HG03139 (cell line): ENCODE results near the gene PDZD7.

Source experiments
- ATAC-seq: cut with Tn5 transposase; IDR thresholded peaks from one replicate; pipeline ENCODE4 v1.9.1; 2021; ENCODE audit not compliant: unreplicated experiment

The PDZD7 gene

DNA sequence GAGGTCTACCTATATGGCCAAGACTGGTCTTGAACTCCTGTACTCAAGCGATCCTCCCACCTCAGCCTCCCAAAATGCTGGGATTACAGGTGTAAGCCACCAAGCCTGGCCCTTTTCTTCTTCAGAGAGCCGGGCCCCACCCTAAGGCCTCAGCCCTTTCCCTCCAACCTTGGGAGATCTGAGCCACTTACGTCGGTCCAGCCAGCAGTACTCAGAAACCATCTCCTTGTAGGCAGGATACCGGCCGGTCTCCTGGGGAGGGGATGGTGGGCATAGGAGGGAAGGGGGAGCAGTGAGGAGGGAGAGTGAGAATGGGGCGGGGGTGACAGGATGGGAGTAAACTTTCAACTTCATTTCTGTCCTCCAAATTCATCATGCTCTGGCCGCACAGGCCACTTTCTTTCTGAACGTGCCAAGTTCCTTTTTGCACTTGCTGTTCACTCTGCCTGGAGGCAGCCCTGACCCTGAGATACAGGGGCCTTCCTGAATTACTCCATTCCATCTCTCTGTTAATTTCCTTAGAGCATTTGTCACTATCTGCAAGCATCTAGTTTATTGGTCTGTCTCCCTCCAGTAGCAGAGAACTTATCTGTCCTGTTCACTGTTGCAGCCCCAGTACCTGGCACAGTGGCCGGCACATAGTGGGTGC lies 10.4 kb downstream of the PDZD7 start:
- no peak for ATAC-seq

DNA sequence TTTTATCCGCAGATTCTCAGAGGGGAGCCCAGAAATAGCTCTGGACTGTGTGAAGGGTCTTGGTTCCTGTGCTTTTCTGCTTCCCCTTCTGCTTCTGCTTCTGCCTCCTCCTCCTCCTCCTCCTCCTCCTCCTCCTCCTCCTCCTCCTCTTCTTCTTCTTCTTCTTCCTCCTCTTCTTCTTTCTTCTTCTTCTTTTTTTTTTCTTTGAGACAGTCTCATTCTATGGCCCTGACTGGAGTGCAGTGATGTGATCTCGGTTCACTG lies 11.6 kb downstream of the PDZD7 start:
- ATAC-seq, result no peak

GRCh38 chr10:101018600-101019439 lies 12.1 kb downstream of the PDZD7 start:
- no peak for ATAC-seq

- ATAC-seq, result no peak
Observed at GRCh38 chr10:101018118-101018599, 12.8 kb downstream of the PDZD7 start.

- no peak for ATAC-seq
Observed at GRCh38 chr10:101016814-101017213, 14.1 kb downstream of the PDZD7 start.

DNA sequence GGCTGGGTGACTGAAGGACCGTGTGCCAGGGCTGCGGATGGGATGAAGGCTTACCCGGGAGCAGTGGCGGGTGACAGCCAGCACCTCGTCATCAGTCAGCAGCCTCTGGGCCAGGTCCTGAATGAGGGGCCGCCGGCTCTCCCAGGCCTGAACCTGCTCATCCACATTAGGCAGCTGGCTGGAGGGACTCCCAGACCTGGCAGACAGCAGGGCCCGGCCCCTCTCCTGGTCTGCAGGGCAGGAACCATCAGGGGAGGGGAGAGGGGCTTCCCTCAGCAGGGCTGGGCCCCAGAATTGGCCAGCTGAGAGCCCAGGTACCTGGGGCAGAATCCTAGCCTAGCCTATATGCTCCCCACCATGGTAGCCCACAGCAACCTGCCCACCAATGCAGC lies 15.4 kb downstream of the PDZD7 start:
- no peak for ATAC-seq

DNA sequence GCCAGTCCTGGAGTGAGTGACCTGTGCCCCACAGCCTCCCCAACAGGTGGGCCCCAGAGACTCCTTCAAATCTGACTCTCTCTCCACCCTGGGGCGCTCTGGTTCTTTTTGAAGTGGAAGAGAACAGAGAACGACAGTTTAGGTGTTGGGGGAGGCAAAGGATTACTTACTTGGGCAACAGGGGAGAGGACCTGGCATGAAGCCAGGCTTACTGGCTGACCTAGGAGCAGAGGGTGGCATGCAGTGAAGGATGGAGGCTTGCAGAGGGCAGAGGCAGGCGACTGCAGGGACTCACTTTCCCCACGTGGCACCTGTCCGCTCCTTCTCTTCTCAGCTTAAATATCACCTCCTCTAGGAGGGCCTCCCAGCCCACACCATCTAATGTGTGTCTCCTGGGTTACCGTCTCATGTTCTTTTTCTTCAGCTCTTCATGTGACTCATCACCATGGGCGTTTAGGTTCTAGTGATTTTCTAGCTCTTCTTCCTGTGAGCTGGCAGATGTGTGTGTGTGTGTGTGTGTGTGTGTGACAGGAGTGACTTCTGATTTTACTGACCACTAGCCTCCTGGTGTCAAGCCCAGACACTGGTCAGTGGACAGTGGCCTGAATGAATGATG lies 15.9 kb downstream of the PDZD7 start:
- no peak for ATAC-seq

GRCh38 chr10:101014230-101014884 lies 16.6 kb downstream of the PDZD7 start:
- ATAC-seq, result no peak

- no peak for ATAC-seq
Observed at GRCh38 chr10:101013365-101013825, 17.5 kb downstream of the PDZD7 start.

DNA sequence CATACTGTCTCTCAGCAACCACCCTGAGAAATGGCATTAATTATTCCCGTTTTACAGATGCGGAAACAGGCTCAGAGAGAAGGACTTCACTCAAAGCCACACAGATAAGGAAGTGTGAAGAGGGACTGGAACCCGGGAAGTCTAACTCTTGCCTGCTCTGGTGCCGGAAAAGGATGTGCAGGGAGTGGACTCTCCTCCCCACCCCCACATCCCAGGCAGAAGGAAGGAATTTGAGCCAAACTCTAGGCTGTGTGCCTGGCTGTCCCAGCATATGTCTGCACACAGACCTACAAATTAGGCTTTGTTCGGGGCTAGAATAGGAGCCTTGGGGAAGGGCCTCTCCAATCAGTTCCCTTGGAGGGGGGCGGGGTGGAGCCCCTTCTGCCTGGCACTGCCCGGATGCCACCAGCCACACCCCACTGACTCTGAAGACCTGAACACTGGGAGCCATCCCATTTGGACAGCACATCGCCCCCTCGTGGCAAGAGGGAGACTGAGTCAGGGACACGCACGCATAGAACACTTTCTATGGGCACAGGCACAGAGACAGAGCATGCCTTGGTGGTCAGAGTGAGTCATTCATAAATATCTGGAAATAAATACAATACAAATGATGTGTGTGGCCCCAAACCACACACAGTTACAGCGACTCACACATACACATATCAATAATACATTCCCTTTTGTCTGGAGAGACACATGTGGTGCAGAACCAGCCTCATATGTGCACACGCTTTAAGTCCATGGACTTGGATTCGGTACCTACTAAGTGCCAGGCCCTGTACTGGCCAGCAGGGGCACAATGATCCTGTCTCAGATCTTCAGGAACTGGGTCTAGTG lies 18.2 kb downstream of the PDZD7 start:
- no peak for ATAC-seq

DNA sequence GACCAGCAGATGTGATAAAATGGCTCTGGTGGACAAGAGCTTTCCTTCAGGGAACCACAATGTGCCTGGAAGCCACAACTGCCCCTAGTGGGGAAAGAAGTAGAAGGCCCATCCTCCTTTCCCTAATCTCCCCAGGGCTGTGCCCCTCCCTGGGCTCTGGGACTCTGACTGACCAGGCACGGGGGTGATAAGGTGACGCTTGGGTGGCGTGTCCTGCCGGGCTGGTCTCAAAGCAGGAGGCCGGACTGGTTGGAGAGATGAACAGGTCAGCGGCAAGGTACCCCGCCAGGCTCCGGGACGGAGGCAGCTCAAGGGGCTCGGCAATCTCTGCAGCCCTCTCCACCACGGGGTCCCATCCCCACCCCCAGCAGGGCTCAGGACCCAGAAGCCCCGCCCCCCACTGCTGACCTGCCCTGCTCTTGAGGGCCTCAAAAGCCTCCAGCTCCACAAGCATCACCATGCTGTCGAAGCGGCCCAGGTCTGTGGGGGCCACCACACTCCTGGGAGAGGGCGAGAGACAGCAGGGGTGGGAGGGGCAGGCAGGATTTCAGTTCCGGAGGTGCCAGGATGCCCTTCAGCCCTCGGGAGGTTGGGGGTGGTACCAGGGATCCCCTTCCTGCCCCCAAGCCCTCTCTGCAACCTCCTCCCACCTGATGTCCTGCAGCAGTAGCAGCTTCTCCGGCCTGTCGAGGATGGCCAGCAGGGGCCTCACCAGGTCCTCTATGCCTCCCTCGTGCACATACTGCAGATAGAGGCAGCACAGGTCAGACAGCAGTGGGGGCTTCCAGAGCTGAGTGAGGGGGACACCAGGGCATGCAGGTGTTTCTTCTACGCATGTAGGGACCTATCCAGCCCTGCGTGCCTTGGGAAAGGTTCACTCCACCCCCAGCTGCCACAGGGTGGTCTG lies 19.2 kb downstream of the PDZD7 start:
- ATAC-seq, result no peak

- no peak for ATAC-seq
Observed at GRCh38 chr10:101010329-101010728, 20.6 kb downstream of the PDZD7 start.

- ATAC-seq, result no peak
Observed at GRCh38 chr10:101008823-101009423, 22.0 kb downstream of the PDZD7 start.

- ATAC-seq, result no peak
Observed at GRCh38 chr10:101007915-101008822, 22.8 kb downstream of the PDZD7 start.

GRCh38 chr10:101007099-101007711 lies 23.7 kb downstream of the PDZD7 start:
- ATAC-seq, result no peak

DNA sequence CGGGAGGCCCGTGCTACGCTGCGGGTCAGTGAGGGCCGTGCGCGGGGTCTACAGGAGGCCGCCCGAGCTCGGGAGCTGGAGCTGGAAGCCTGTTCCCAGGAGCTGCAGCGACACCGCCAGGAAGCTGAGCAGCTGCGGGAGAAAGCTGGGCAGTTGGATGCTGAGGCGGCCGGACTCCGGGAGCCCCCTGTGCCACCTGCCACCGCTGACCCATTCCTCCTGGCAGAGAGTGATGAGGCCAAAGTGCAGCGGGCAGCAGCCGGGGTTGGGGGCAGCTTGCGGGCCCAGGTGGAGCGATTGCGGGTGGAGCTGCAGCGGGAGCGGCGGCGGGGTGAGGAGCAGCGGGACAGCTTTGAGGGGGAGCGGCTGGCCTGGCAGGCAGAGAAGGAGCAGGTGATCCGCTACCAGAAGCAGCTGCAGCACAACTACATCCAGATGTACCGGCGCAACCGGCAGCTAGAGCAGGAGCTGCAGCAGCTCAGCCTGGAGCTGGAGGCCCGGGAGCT lies 24.3 kb downstream of the PDZD7 start:
- ATAC-seq, result no peak

DNA sequence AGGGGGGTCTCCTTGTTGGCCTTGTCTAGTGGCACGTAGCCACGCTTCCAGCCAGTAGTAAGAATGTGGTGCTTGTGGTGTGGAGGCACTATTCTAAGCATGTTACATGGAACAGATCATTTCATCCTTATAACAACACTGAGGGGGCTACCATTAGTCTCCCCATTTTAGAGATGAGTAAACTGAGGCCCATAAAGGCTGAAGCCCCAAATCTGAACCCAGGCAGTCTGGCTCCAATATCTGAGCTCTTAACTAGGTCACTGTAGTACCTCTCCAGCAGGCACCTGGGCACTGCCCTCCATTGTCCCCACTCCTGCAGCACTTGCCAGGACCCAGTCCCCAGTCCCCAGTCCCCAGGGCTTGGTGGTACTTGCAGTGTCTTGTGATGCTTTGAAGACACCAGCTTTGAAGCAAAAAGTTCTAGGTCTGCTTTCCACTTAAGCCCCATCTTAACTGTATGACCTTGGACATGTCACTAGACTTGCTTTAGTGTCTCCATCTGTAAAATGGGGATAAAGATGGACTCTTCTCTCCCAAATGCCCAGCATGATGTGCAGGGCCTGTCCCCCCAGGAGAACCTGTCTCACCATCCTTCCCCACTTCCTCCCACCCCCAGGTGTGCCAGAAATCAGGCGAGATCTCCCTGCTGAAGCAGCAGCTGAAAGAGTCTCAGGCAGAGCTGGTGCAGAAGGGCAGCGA lies 24.9 kb downstream of the PDZD7 start:
- ATAC-seq, result no peak
